Anterior cingulate cortex (tissue), 58 donors: ENCODE data around the gene TMC5.
A peak's percentile ranks its signal among the peaks of the same experiment; 100 is the strongest.
"Not testable (repeated sequence)": the region's sequence is repeated elsewhere in the genome, so short reads cannot be mapped to it uniquely, and the experiment has no call there.

Experiments
- DNase-seq, 58 donors: peaks; one replicate each; lab custom pipeline; 2025; lab: John Stamatoyannopoulos, UW

TMC5 gene

DNA sequence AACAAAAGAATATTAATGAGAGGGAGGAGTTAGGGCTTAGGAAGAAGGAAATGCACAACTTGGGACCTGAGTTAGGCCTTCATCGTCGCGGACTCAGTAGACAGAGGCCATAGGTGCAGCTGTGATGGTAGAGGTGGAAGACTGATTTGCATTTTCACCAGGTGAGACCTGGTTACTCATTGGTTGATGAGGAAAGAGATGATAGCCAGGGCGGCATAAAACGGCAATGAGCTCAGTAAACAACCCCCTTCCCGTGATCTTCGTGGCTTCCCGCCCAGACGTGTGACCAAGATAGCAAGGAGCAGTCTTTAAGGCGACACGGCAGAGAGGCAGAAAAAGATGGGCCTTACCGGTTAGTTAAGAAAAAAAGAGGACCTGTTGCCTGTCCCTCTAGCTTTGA, at the start of gene TMC5:
TMC5 (plus strand) TSS at position 244 of the 400 bp plus-strand sequence. CDS start 22,156 bp downstream, outside the sequence.
- no peak for DNase-seq

GRCh38 chr16:19372541-19372940, 45.1 kb upstream of the TMC5 start:
- DNase-seq: not testable (repeated sequence)

GRCh38 chr16:19374402-19374801, 43.3 kb upstream of the TMC5 start:
- no peak for DNase-seq

DNA sequence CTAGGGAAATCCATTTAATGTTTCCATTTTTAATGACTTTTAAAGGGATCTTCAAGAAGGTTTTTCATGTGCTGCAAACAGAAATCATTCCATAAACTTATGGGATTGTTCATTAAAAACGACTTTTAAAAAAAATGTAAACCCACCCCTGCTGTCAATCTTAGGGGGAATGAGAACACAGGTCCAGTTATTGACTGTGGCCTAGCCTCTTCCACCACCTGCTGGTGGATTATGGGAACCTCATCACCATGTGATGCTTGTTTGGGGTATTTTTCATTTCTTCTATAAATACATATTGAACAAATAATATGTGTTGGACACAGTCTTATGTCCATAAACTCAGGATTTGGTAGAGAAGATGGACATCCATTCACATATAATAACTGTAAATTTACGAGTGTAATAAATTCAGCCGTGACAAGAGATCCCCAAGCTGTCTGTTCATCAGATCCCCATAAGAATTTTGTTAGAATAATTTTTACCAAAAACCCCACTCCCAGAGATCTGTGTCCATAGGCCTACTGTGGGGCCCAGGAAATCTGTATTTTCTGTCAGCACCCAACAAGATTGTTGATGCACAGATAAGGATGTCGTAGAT, 42.0 kb upstream of the TMC5 start:
- DNase-seq: peak in 31 of 58 donors; percentile 0 to 44 (median 6)

- DNase-seq: no peak
Observed at GRCh38 chr16:19377864-19378263, 39.8 kb upstream of the TMC5 start.

DNA sequence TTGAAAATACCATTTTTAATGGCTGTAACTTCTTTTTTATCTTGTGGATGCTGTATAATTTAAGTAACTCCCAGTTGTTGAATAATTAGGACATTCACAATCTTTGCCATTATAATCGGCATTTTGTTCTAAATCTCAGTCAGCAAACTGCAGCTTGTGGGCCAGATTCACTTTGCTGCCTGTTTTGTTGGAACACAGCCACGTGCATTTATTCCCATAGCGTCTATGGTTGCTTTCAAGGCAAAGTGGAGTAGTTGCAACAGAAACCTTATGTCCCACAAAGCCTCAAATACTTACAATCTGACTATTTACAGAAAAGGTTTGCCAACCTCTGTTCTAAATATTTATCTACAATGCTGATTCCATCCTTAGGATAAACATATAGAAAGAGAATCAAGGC, 39.2 kb upstream of the TMC5 start:
- DNase-seq: peak in 1 of 58 donors; percentile 5

- no peak for DNase-seq
Observed at GRCh38 chr16:19379838-19380237, 37.8 kb upstream of the TMC5 start.

DNA sequence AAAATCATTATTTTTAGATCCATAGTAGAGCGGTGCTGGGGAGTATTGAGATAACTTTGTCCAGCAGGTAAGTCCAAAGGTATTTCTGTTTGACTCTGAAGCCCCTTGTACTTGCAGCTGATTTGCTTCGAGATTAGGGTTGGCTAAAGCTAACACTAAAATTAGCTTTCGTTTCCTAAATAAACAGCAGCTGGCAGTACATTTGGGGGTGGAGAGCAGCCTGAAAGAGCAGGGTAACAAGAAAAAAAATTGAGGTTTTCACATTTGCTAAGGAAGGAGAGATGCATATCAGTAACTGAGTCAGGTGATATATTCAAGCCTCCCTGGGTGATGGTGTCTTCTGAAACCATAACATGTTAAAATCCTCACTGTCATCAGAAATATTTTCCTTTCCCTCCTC, 37.4 kb upstream of the TMC5 start:
- no peak for DNase-seq

DNA sequence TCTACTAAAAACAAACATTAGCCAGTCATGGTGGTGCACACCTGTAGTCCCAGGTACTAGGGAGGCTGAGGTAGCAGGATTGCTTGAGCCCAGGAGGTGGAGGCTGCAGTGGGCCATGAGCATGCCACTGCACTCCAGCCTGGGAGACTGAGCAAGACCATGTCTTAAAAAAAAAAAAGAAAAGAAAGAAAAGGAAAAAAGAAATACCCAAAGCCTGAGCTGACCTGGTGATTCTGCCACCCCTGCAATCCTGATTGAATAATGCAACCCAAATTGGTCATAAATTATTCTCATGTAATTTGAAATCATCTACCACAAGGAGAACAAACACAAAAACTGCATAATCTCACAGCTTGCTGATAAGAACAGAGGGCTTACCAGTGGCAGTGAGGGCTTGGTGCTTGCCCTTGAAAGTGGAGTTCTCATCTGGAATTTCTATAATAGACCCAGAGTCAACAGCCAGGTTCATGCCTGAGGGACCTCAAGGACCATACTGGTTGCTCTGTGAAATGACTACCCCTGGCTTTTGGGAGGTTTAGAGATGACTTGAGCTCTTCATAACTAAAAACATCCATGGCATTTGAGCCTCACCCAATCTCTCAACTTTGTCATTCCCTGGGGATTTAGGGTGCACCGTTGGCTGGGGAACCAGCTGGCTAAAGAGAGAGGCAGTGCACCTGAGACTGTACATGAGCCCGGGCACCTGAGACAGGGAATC, 35.4 kb upstream of the TMC5 start:
- no peak for DNase-seq

DNA sequence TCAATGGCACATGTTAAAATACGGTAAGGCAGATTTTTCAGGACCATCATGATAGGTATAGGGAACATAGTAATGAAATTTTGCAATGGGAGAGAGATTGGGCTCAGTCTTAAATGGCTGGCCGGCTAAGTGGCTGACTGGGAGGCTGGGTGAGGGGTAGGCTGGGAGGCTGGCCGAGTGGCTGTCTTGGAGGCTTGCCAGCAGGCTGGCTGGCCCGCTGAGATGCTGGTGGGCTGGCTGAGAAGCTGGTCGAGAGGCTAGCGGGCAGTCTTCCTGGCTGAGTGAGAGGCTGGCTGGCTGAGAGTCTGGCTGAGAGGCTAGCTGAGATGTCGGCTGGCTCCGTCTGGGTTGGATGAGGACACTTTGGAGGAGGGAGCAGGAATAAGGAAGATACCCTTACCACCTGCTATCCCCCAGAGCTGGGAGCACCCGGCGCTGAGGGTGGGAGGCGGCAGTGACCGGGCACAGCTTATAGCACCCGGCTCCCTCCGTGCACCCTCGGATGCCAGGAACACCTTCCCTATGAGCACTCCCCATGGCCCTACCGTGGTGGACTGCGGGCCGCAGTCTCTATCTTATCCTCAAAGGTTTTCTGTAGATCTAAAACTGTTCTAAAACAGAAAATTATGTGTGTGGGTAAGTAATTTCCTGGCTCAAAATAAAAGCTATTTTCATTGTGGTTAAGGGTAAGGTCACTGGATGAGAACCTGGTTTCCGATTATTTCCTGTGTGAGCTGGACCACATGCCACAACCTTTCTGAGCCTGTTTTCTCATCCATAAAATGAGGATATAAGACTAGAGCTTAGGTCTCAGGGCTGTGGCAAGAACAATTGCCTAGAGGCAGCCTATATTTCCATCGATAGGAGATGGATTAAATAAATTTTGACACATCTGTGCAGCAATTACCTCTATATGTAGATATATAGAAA, 34.5 kb upstream of the TMC5 start:
- peak in 38 of 58 donors; percentile 2 to 60 (median 18) for DNase-seq

DNA sequence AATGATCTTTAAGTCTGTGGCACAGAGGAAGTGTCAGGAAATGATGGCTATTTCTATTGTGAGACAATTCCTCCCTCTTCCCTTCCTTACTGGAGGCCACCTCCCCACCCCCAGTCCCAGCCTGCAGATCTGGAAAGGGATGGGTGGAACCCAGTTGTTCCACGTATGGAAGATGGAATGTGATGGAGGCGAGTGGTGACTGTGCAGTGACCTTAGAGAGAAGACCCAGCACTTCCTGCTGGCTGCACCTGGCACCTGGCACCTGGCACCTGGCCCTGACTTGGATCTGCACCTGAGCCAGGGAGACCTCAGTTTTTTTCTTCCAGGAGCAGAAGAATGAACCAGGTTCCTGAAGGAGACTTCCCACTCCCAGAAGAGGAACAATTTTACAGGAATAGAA, 33.0 kb upstream of the TMC5 start:
- DNase-seq: no peak

DNA sequence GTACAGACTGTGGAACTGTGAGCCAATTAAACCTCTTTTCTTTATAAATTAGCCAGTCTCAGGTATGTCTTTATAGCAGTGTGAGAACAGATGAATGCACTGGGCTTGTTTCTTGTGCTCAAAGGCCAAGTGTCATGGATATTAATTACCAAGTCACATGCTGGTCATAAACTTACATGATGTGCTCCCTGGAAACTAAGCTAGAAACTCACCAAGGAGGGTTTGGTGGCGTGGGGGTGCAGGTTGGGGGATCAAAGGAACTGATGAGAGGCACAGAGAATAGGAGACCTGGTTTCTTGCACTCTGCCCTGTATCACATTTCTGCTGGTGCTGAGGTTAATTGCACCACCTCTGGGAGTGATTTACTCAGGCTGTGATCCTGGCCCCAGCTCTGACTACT, 31.2 kb upstream of the TMC5 start:
- DNase-seq: no peak

DNA sequence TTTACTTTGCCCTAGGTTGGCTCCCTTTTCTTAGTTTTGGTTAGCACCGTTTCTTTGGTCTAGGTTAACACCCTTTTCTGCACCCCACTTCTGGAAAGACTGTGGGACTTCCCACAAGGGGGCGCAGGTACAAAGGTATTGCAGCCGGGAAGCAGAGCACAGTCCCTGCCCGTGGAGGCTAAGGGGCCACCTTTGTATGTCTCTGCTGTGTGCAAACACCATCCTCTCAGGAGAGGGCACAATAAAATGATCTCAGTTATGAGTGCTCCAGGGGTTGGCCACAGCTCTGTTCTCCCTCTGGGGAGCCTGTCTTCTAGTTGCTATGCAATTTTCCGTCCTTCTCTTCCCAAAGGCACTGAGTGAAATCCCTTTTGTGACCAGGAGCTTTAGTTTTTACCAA, 28.4 kb upstream of the TMC5 start:
- DNase-seq: peak in 13 of 58 donors; percentile 1 to 43 (median 9)

DNA sequence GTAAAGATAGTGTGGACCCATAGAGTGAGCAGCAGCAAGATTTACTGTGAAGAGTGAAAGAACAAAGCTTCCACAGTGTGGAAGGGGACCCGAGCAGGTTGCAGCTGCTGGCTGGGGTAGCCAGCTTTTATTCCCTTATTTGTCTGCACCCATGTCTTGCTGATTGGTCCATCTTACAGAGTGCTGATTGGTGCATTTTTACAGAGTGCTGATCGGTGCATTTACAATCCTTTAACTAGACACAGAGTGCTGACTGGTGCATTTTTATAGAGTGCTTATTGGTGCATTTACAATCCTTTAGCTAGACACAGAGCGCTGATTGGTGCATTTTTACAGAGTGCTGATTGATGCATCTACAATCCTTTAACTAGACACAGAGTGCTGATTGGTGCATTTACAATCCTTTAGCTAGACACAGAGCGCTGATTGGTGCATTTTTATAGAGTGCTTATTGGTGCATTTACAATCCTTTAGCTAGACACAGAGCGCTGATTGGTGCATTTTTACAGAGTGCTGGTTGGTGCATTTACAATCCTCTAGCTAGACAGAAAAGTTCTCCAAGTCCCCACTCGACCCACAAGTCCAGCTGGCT, 26.4 kb upstream of the TMC5 start:
- not testable (repeated sequence) for DNase-seq

DNA sequence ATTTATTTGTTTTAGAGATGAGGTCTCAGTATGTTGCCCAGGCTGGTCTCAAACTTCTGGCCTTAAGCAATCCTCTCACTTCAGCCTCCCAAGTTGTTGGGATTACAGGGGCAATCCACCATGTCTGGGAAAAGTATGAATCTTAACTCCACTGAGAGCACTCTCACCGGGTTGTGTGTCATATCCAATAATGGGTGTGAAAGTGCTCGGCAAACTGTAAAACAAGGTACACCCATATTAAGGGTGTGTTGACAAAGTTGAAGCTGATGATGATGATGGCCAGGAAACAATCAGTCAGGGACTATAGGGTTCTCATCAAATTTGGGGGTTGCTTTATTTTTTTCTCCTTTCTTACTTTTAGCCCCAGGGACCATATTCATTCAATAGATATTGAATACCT, 25.3 kb upstream of the TMC5 start:
- no peak for DNase-seq

GRCh38 chr16:19393226-19394111, 24.2 kb upstream of the TMC5 start:
- peak in 3 of 58 donors; percentile 3 to 9 (median 4) for DNase-seq

GRCh38 chr16:19395646-19396267, 21.9 kb upstream of the TMC5 start:
- not testable (repeated sequence) for DNase-seq

- no peak for DNase-seq
Observed at GRCh38 chr16:19396555-19397011, 21.1 kb upstream of the TMC5 start.

GRCh38 chr16:19397373-19397772, 20.3 kb upstream of the TMC5 start:
- not testable (repeated sequence) for DNase-seq
